Measurements from ENCODE around the gene ARMC10. TPM values are rescaled to one million over a fixed set of nuclear protein-coding genes. Genes with fewer than 3 reads are reported as not detected.

ARMC10 gene
- total RNA-seq, 1 experiment from 2014 or later: 28.9 TPM

- H3K4me1 Mint-ChIP-seq (ENCODE audit: low read depth, unreplicated experiment): no peaks in the 10 kb centered on the region
- no TSS peak for BruUV-seq (replicated peaks)
- no peaks in the 10 kb centered on the region for H3K9me3 Mint-ChIP-seq (ENCODE audit: unreplicated experiment)
- ChIA-PET CTCF (no interaction called here), POLR2A (no interaction called here)
- intact Hi-C loops (cut with micrococcal nuclease; ENCODE audit: unreplicated experiment): no loop called here
- Histone ChIP-seq H3K36me3 (ENCODE audit: control insufficient read depth, insufficient read depth, low read length) (no peaks in the 10 kb centered on the region; the same call in 1 of the 2 replicates), H3K9me3 (no peaks in the 10 kb centered on the region), H3K4me1 (peaks cover 7% of the 10 kb centered on the region), H3K4me3 (ENCODE audit: low read depth, low read length) (no peak overlapping the region), H3K27me3 (replicated peaks; ENCODE audit: control insufficient read depth, insufficient read depth, low read length) (no peaks in the 10 kb centered on the region)
- no peak for DNase-seq
- no peak overlapping the region for H3K4me3 Mint-ChIP-seq (ENCODE audit: unreplicated experiment)
- peaks cover 10% of the 10 kb centered on the region for H3K36me3 Mint-ChIP-seq (ENCODE audit: insufficient read depth, unreplicated experiment)
- H3K27ac Mint-ChIP-seq (ENCODE audit: unreplicated experiment): no peak overlapping the region
- H3K27me3 Mint-ChIP-seq (ENCODE audit: insufficient read depth, unreplicated experiment): no peaks in the 10 kb centered on the region
- TF ChIP-seq CTCF (IDR thresholded peaks at IDR 0.05; ENCODE audit: insufficient read depth in 1 of 2, low read depth in 1 of 2, low read length in 1 of 2, severe bottlenecking in 1 of 2, unreplicated experiment in 1 of 2): no peak
Observed at GRCh38 chr7:103124429-103124979, 49.6 kb downstream of the ARMC10 start.

DNA sequence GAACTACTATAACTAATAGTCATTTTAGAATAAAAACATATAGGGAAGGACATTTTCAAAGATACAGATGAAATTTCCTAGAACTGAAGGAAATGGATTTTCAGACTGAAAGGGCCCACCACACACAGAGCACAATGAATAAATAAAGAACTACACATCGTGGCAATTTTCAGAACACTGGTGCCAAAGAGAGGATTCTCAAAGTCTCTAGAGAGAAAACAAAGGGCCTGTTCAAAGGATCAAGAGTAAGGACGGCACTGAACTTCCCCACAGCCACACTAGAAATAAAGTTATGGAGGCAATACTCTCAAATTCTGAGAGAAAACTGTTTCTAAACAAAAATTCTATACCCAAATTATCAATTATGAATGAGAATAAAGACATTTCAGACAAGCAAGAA, 52.1 kb downstream of the ARMC10 start:
- POLR2A ChIA-PET: no interaction called here
- no peak for DNase-seq
- no peaks in the 10 kb centered on the region for H3K27me3 ChIP-seq (replicated peaks; ENCODE audit: control insufficient read depth, insufficient read depth, low read length)
- Mint-ChIP-seq H3K36me3 (ENCODE audit: insufficient read depth, unreplicated experiment) (peaks cover 7% of the 10 kb centered on the region), H3K27me3 (ENCODE audit: insufficient read depth, unreplicated experiment) (no peaks in the 10 kb centered on the region), H3K27ac (ENCODE audit: unreplicated experiment) (no peak overlapping the region), H3K4me1 (ENCODE audit: low read depth, unreplicated experiment) (no peaks in the 10 kb centered on the region), H3K9me3 (ENCODE audit: unreplicated experiment) (no peaks in the 10 kb centered on the region), H3K4me3 (ENCODE audit: unreplicated experiment) (no peak overlapping the region)
- no TSS peak for BruUV-seq (replicated peaks)
- intact Hi-C loops (cut with micrococcal nuclease; ENCODE audit: unreplicated experiment): no loop called here
- H3K36me3 ChIP-seq (ENCODE audit: control insufficient read depth, insufficient read depth, low read length): no peaks in the 10 kb centered on the region; the same call in 1 of the 2 replicates
- CTCF ChIA-PET: interaction anchor here (0.7 kb wide), 1 partner anchor 764 kb away, joined by 3 read pairs; no protein-coding TSS in a partner anchor
- no peak for TF ChIP-seq CTCF (IDR thresholded peaks at IDR 0.05; ENCODE audit: insufficient read depth in 1 of 2, low read depth in 1 of 2, low read length in 1 of 2, severe bottlenecking in 1 of 2, unreplicated experiment in 1 of 2)
- no peak overlapping the region for H3K4me3 ChIP-seq (ENCODE audit: low read depth, low read length)
- no peaks in the 10 kb centered on the region for H3K9me3 ChIP-seq
- peaks cover 7% of the 10 kb centered on the region for H3K4me1 ChIP-seq

GRCh38 chr7:103129702-103130549, 55.0 kb downstream of the ARMC10 start:
- H3K27me3 Mint-ChIP-seq (ENCODE audit: insufficient read depth, unreplicated experiment): no peaks in the 10 kb centered on the region
- H3K9me3 Mint-ChIP-seq (ENCODE audit: unreplicated experiment): no peaks in the 10 kb centered on the region
- no peak overlapping the region for H3K4me3 ChIP-seq (ENCODE audit: low read depth, low read length)
- POLR2A ChIA-PET: no interaction called here
- no peak overlapping the region for H3K4me3 Mint-ChIP-seq (ENCODE audit: unreplicated experiment)
- peaks cover 7% of the 10 kb centered on the region for H3K36me3 Mint-ChIP-seq (ENCODE audit: insufficient read depth, unreplicated experiment)
- no peaks in the 10 kb centered on the region; the same call in 1 of the 2 replicates for H3K36me3 ChIP-seq (ENCODE audit: control insufficient read depth, insufficient read depth, low read length)
- DNase-seq: no peak
- H3K9me3 ChIP-seq: no peaks in the 10 kb centered on the region
- H3K27ac Mint-ChIP-seq (ENCODE audit: unreplicated experiment): no peak overlapping the region
- no peaks in the 10 kb centered on the region for H3K27me3 ChIP-seq (replicated peaks; ENCODE audit: control insufficient read depth, insufficient read depth, low read length)
- CTCF ChIA-PET: no interaction called here
- no peak for TF ChIP-seq CTCF (IDR thresholded peaks at IDR 0.05; ENCODE audit: insufficient read depth in 1 of 2, low read depth in 1 of 2, low read length in 1 of 2, severe bottlenecking in 1 of 2, unreplicated experiment in 1 of 2)
- H3K4me1 ChIP-seq: peaks cover 1% of the 10 kb centered on the region; the same call in 1 of the 2 replicates
- H3K4me1 Mint-ChIP-seq (ENCODE audit: low read depth, unreplicated experiment): no peaks in the 10 kb centered on the region
- intact Hi-C loops (cut with micrococcal nuclease; ENCODE audit: unreplicated experiment): no loop called here
- BruUV-seq (replicated peaks): no TSS peak

All from Caco-2 (cell line).